BLaER1 treated with 17β-estradiol and CSF1 and Interleukin-3, amounts not matched to agents 10 nM and 100 nM (cell line): Measurements from ENCODE around the gene PLSCR3.
"Not testable (repeated sequence)": the region's sequence is repeated elsewhere in the genome, so short reads cannot be mapped to it uniquely, and the experiment has no call there.

Experiments used
- H3K27ac ChIP-seq, 11 experiments: shearing (Covaris generic); formaldehyde crosslinking; 2 replicates each; pipeline ENCODE4 v1.8.1; 2022
- H3K27me3 ChIP-seq, 11 experiments: shearing (Covaris generic); formaldehyde crosslinking; 2 replicates each; pipeline ENCODE4 v1.8.1; 2022
- H3K36me3 ChIP-seq, 11 experiments: shearing (Covaris generic); formaldehyde crosslinking; 2 replicates each; pipeline ENCODE4 v1.8.1; 2022
- H3K4me1 ChIP-seq, 10 experiments: shearing (Covaris generic); formaldehyde crosslinking; 2 replicates each; pipeline ENCODE4 v1.8.1; 2022
- H3K4me2 ChIP-seq, 11 experiments: shearing (Covaris generic); formaldehyde crosslinking; 2 replicates each; pipeline ENCODE4 v1.8.1; 2022
- H3K4me3 ChIP-seq, 10 experiments: shearing (Covaris generic); formaldehyde crosslinking; 2 replicates each; pipeline ENCODE4 v1.8.1; 2022
- H3K9ac ChIP-seq, 11 experiments: shearing (Covaris generic); formaldehyde crosslinking; 2 replicates each; pipeline ENCODE4 v1.8.1; 2022
- H3K9me3 ChIP-seq, 11 experiments: shearing (Covaris generic); formaldehyde crosslinking; replicated peaks in 1 of 11; 2 replicates each; pipeline ENCODE4 v1.8.1; 2022
- H4K20me1 ChIP-seq, 11 experiments: shearing (Covaris generic); formaldehyde crosslinking; 2 replicates each; pipeline ENCODE4 v1.8.1; 2022
- Cebpa-rat ChIP-seq, 11 experiments: shearing (Covaris generic); IDR thresholded peaks; 2 replicates each; pipeline ENCODE4 v1.8.1; 2022

The PLSCR3 gene

GRCh38 chr17:7369825-7370224, 24.5 kb downstream of the PLSCR3 start:
- Histone ChIP-seq H3K36me3 (no peaks in the 10 kb centered on the region), H3K27me3 (no peaks in the 10 kb centered on the region), H4K20me1 (no peaks in the 10 kb centered on the region), H3K4me2 (no peak overlapping the region), H3K4me3 (no peak overlapping the region), H3K27ac (no peak overlapping the region), H3K9me3 (no peaks in the 10 kb centered on the region), H3K4me1 (peaks cover 0 to 13% (median 5%) of the 10 kb centered on the region in 10 experiments; a peak in 11 of 20 replicates), H3K9ac (no peak overlapping the region)
- no peak for TF ChIP-seq Cebpa-rat (IDR thresholded peaks at IDR 0.05)

DNA sequence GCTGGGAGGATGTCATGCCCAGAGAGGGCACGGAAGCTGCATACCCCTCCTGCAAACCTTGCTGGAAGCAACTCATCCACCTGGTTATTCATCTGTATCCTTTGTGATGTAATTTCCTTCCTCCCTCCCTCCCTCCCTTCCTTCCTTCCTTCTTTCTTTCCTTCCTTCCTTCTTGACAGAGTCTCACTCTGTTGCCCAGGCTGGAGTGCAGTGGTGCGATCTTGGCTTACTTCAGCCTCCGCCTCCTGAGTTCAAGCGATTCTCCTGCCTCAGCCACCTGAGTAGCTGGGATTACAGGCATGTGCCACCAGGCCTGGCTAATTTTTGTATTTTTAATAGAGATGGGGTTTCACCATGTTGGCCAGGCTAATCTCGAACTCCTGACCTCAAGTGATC, 25.7 kb downstream of the PLSCR3 start:
- H3K9ac ChIP-seq = not testable (repeated sequence)
- H3K4me2 ChIP-seq = peak overlapping the region in 6 of 11 experiments; percentile 16 to 44 (median 21); a peak in 7 of 22 replicates

DNA sequence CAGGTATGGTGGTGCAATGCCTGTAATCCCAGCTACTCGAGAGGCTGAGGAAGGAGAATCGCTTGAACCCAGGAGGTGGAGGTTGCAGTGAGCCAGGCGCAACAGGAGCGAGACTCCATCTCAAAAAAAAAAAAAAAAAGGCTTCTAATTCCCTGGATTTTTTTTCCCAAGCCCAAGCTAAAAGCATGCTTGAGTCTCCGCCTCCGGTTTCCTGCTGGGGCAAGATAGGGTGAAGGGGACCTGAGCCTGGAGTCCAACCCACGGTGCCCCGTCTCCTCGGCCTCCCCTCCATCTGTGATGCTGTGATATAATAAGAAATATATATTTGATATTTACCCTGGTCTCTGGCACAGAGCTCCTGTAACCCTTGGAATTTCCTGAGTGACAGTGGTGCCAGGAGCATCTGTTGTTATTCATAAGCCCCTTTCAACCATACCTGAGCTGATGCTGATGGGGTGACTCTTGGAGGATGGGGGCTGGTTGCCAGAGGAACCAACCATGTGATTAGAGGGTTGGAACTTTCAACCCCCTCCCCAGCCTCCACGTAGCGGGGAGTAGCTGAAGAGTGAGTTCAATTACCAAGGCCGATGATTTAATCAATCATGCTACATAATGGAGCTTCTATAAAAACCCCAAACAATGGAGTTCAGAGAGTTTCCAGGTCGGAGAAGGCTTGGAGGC, 26.3 kb downstream of the PLSCR3 start:
- Histone ChIP-seq H3K27ac (no peak overlapping the region), H3K4me3 (no peak overlapping the region), H3K27me3 (no peaks in the 10 kb centered on the region), H3K9me3 (no peaks in the 10 kb centered on the region), H3K4me2 (peak overlapping the region in 5 of 11 experiments; percentile 16 to 44 (median 24); a peak in 5 of 22 replicates), H4K20me1 (no peaks in the 10 kb centered on the region), H3K36me3 (no peaks in the 10 kb centered on the region), H3K4me1 (peaks cover 0 to 13% (median 5%) of the 10 kb centered on the region in 10 experiments; a peak in 12 of 20 replicates), H3K9ac (no peak overlapping the region)
- TF ChIP-seq Cebpa-rat (IDR thresholded peaks at IDR 0.05) = no peak

More for the DNA sequence above, 25.7 kb downstream of the PLSCR3 start:
- not testable (repeated sequence) for H4K20me1 ChIP-seq, H3K27ac ChIP-seq, H3K27me3 ChIP-seq, H3K9me3 ChIP-seq, H3K36me3 ChIP-seq, H3K4me3 ChIP-seq
- H3K4me1 ChIP-seq = peaks cover 0 to 13% (median 5%) of the 10 kb centered on the region in 10 experiments; a peak in 11 of 20 replicates

- H3K36me3 ChIP-seq = no peaks in the 10 kb centered on the region
- no peaks in the 10 kb centered on the region for H3K27me3 ChIP-seq
- H4K20me1 ChIP-seq = no peaks in the 10 kb centered on the region
- H3K4me2 ChIP-seq = no peak overlapping the region
- H3K4me3 ChIP-seq = no peak overlapping the region
- no peaks in the 10 kb centered on the region for H3K9me3 ChIP-seq
- H3K4me1 ChIP-seq = peaks cover 0 to 13% (median 5%) of the 10 kb centered on the region in 10 experiments; a peak in 12 of 20 replicates
- TF ChIP-seq Cebpa-rat (IDR thresholded peaks at IDR 0.05) = no peak
- H3K27ac ChIP-seq = no peak overlapping the region
- H3K9ac ChIP-seq = no peak overlapping the region
Observed at GRCh38 chr17:7367083-7367482, 27.2 kb downstream of the PLSCR3 start.

GRCh38 chr17:7365963-7366362, 28.4 kb downstream of the PLSCR3 start:
- H3K4me1 ChIP-seq = peaks cover 0 to 13% (median 5%) of the 10 kb centered on the region in 10 experiments; a peak in 12 of 20 replicates
- not testable (repeated sequence) for H4K20me1 ChIP-seq, H3K4me3 ChIP-seq, H3K27me3 ChIP-seq, H3K9ac ChIP-seq, H3K4me2 ChIP-seq, H3K9me3 ChIP-seq, H3K36me3 ChIP-seq, H3K27ac ChIP-seq

DNA sequence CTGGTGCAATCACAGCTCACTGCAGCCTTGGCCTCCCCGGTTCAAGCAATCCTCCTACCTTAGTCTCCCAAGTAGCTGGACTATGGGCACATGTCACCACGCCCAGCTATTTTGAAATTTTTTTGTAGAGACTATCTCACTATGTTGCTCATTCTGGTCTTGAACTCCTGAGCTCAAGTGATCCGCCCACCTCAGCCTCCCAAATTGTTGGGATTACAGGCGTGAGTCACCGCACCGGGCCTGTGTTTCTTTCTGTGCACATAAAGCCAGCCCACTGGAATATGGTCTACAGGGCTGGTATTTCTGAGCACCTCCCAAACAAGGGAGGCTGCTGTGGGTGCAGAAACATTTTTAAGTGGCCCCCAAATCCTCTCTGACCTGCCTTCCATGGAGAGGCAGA, 31.0 kb downstream of the PLSCR3 start:
- H3K4me3 ChIP-seq = no peak overlapping the region
- H3K27ac ChIP-seq = no peak overlapping the region
- H3K4me1 ChIP-seq = peaks cover 0 to 4% (median 3%) of the 10 kb centered on the region in 10 experiments; a peak in 11 of 20 replicates
- H3K9me3 ChIP-seq = no peaks in the 10 kb centered on the region
- no peaks in the 10 kb centered on the region for H4K20me1 ChIP-seq
- no peak overlapping the region for H3K4me2 ChIP-seq
- no peaks in the 10 kb centered on the region for H3K27me3 ChIP-seq
- TF ChIP-seq Cebpa-rat (IDR thresholded peaks at IDR 0.05) = no peak
- no peak overlapping the region for H3K9ac ChIP-seq
- no peaks in the 10 kb centered on the region for H3K36me3 ChIP-seq

GRCh38 chr17:7361906-7362305, 32.4 kb downstream of the PLSCR3 start:
- H3K4me3 ChIP-seq = no peak overlapping the region
- no peaks in the 10 kb centered on the region for H3K36me3 ChIP-seq
- no peaks in the 10 kb centered on the region for H3K27me3 ChIP-seq
- H3K9ac ChIP-seq = no peak overlapping the region
- no peaks in the 10 kb centered on the region for H4K20me1 ChIP-seq
- no peak overlapping the region for H3K27ac ChIP-seq
- H3K4me1 ChIP-seq = no peaks in the 10 kb centered on the region; a peak in 1 of 20 replicates
- no peaks in the 10 kb centered on the region for H3K9me3 ChIP-seq
- TF ChIP-seq Cebpa-rat (IDR thresholded peaks at IDR 0.05) = no peak
- H3K4me2 ChIP-seq = no peak overlapping the region

- H3K9me3 ChIP-seq = no peaks in the 10 kb centered on the region
- no peak overlapping the region for H3K9ac ChIP-seq
- H3K27me3 ChIP-seq = no peaks in the 10 kb centered on the region
- H3K4me1 ChIP-seq = peaks cover 22 to 39% (median 34%) of the 10 kb centered on the region in 10 experiments
- H3K4me3 ChIP-seq = no peak overlapping the region
- no peak overlapping the region for H3K27ac ChIP-seq
- TF ChIP-seq Cebpa-rat (IDR thresholded peaks at IDR 0.05) = no peak
- no peaks in the 10 kb centered on the region for H3K36me3 ChIP-seq
- no peak overlapping the region for H3K4me2 ChIP-seq
- H4K20me1 ChIP-seq = peaks cover 0 to 30% (median 5%) of the 10 kb centered on the region in 11 experiments; a peak in 5 of 22 replicates
Observed at GRCh38 chr17:7357381-7357780, 36.9 kb downstream of the PLSCR3 start.

- H3K4me1 ChIP-seq = peaks cover 25 to 41% (median 35%) of the 10 kb centered on the region in 10 experiments
- H4K20me1 ChIP-seq = peaks cover 0 to 30% (median 5%) of the 10 kb centered on the region in 11 experiments; a peak in 5 of 22 replicates
- no peak for TF ChIP-seq Cebpa-rat (IDR thresholded peaks at IDR 0.05)
- no peaks in the 10 kb centered on the region for H3K27me3 ChIP-seq
- H3K27ac ChIP-seq = no peak overlapping the region
- H3K9me3 ChIP-seq = no peaks in the 10 kb centered on the region
- no peak overlapping the region for H3K4me2 ChIP-seq
- no peaks in the 10 kb centered on the region for H3K36me3 ChIP-seq
- H3K4me3 ChIP-seq = no peak overlapping the region
- no peak overlapping the region for H3K9ac ChIP-seq
Observed at GRCh38 chr17:7356756-7357155, 37.6 kb downstream of the PLSCR3 start.

GRCh38 chr17:7356072-7356549, 38.2 kb downstream of the PLSCR3 start:
- Histone ChIP-seq H3K4me1 (peaks cover 27 to 45% (median 38%) of the 10 kb centered on the region in 10 experiments), H3K9me3 (no peaks in the 10 kb centered on the region), H3K27ac (no peak overlapping the region), H3K9ac (no peak overlapping the region), H3K4me2 (peak overlapping the region in 8 of 11 experiments; percentile 2 to 98 (median 30); a peak in 10 of 22 replicates), H4K20me1 (peaks cover 0 to 32% (median 5%) of the 10 kb centered on the region in 11 experiments; a peak in 5 of 22 replicates), H3K36me3 (no peaks in the 10 kb centered on the region), H3K27me3 (no peaks in the 10 kb centered on the region), H3K4me3 (no peak overlapping the region)
- no peak for TF ChIP-seq Cebpa-rat (IDR thresholded peaks at IDR 0.05)
